Chondrocyte (in vitro differentiated cells): Measurements from ENCODE around the gene GZF1. TPM values are rescaled to one million over a fixed set of nuclear protein-coding genes. Genes with fewer than 3 reads are reported as not detected.

Source experiments
- DNase-seq: peaks from one replicate; pipeline ENCODE4 v3.0.0; 2021; ENCODE audit warnings: mixed read lengths, low spot score
- H3K27ac Mint-ChIP-seq: one replicate; pipeline ENCODE4 v1.8.0; 2021; ENCODE audit warnings: mild to moderate bottlenecking, moderate library complexity, mixed read lengths; ENCODE audit not compliant: unreplicated experiment
- H3K27me3 Mint-ChIP-seq: 2 replicates; pipeline ENCODE4 v1.8.0; 2021; ENCODE audit warnings: low read depth, mixed read lengths
- H3K36me3 Mint-ChIP-seq: 2 replicates; pipeline ENCODE4 v1.8.0; 2021; ENCODE audit warnings: low read depth, mixed read lengths
- H3K4me1 Mint-ChIP-seq: 2 replicates; pipeline ENCODE4 v1.8.0; 2021; ENCODE audit warnings: low read depth, mild to moderate bottlenecking, mixed read lengths
- H3K4me3 Mint-ChIP-seq: one replicate; pipeline ENCODE4 v1.8.0; 2021; ENCODE audit warnings: mild to moderate bottlenecking, moderate library complexity, mixed read lengths; ENCODE audit not compliant: unreplicated experiment
- H3K9me3 Mint-ChIP-seq: 2 replicates; pipeline ENCODE4 v1.8.0; 2021; ENCODE audit warnings: low read depth, mixed read lengths
- CTCF ChIP-seq: fragments of 200-600 bp; sonication (generic); IDR thresholded peaks from 2 replicates; pipeline ENCODE4 v1.5.0; 2021; ENCODE audit warnings: antibody characterized with exemption, mild to moderate bottlenecking, moderate library complexity
- total RNA-seq: library from RNA; stranded (reverse); gene quantifications from 3 replicates; pipeline ENCODE4 v1.2.1, GENCODE V29; 2021

The GZF1 gene
- total RNA-seq, 1 donor from 2014 or later, result 11.4 TPM

- peaks cover 7% of the 10 kb centered on the region for H3K9me3 Mint-ChIP-seq
Measured at GRCh38 chr20:23390091-23390774, 28.3 kb downstream of the GZF1 start.

GRCh38 chr20:23391707-23392310, 29.8 kb downstream of the GZF1 start:
- H3K4me1 Mint-ChIP-seq, result no peaks in the 10 kb centered on the region
- no peak overlapping the region for H3K4me3 Mint-ChIP-seq
- no peak for TF ChIP-seq CTCF
- peaks cover 40% of the 10 kb centered on the region for H3K36me3 Mint-ChIP-seq
- no peaks in the 10 kb centered on the region for H3K27me3 Mint-ChIP-seq
- no peak for DNase-seq
- H3K27ac Mint-ChIP-seq, result no peak overlapping the region
- peaks cover 5% of the 10 kb centered on the region for H3K9me3 Mint-ChIP-seq

More at GRCh38 chr20:23390091-23390774, 28.3 kb downstream of the GZF1 start:
- H3K27ac Mint-ChIP-seq, result peak overlapping the region; percentile 4
- H3K36me3 Mint-ChIP-seq, result peaks cover 45% of the 10 kb centered on the region
- no peak overlapping the region for H3K4me3 Mint-ChIP-seq
- no peaks in the 10 kb centered on the region for H3K4me1 Mint-ChIP-seq
- DNase-seq, result no peak
- TF ChIP-seq CTCF, result no peak
- H3K27me3 Mint-ChIP-seq, result no peaks in the 10 kb centered on the region

GRCh38 chr20:23393996-23394775, 32.2 kb downstream of the GZF1 start:
- Mint-ChIP-seq H3K4me1 (peaks cover 12% of the 10 kb centered on the region), H3K27me3 (no peaks in the 10 kb centered on the region), H3K4me3 (no peak overlapping the region), H3K9me3 (no peaks in the 10 kb centered on the region), H3K27ac (peak overlapping the region; percentile 24), H3K36me3 (peaks cover 26% of the 10 kb centered on the region)
- no peak for DNase-seq
- no peak for TF ChIP-seq CTCF

GRCh38 chr20:23396950-23397627, 35.1 kb downstream of the GZF1 start:
- Mint-ChIP-seq H3K4me3 (no peak overlapping the region), H3K27ac (peak overlapping the region; percentile 5), H3K9me3 (no peaks in the 10 kb centered on the region), H3K36me3 (peaks cover 19% of the 10 kb centered on the region), H3K27me3 (no peaks in the 10 kb centered on the region), H3K4me1 (peaks cover 16% of the 10 kb centered on the region)
- no peak for TF ChIP-seq CTCF
- no peak for DNase-seq

- peaks cover 16% of the 10 kb centered on the region for H3K4me1 Mint-ChIP-seq
- DNase-seq, result no peak
- peak overlapping the region; percentile 96 for H3K27ac Mint-ChIP-seq
- no peak overlapping the region for H3K4me3 Mint-ChIP-seq
- H3K36me3 Mint-ChIP-seq, result peaks cover 15% of the 10 kb centered on the region
- TF ChIP-seq CTCF, result no peak
- H3K9me3 Mint-ChIP-seq, result no peaks in the 10 kb centered on the region
- H3K27me3 Mint-ChIP-seq, result no peaks in the 10 kb centered on the region
Measured at GRCh38 chr20:23397961-23398360, 36.0 kb downstream of the GZF1 start.
